T-helper 1 cell treated with Interleukin-12 subunit alpha and Interleukin-12 subunit beta and Interleukin-4 antibody, amounts not matched to agents 30 μg/mL and 1 μg/mL, for 36 hours (primary cell): ENCODE data around the gene NUP50.
A peak's percentile ranks its signal among the peaks of the same experiment; 100 is the strongest.

Experiments
- H3K27ac Mint-ChIP-seq: one replicate; pipeline ENCODE4 v1.8.0; 2021; ENCODE audit warnings: mild to moderate bottlenecking, mixed read lengths
- H3K27me3 Mint-ChIP-seq: one replicate; pipeline ENCODE4 v1.8.0; 2021; ENCODE audit warnings: low read depth, mixed read lengths
- H3K36me3 Mint-ChIP-seq: one replicate; pipeline ENCODE4 v1.8.0; 2021; ENCODE audit warnings: low read depth, mixed read lengths
- H3K4me1 Mint-ChIP-seq: one replicate; pipeline ENCODE4 v1.8.0; 2021; ENCODE audit warnings: low read depth, mixed read lengths
- H3K4me3 Mint-ChIP-seq: one replicate; pipeline ENCODE4 v1.8.0; 2021; ENCODE audit warnings: mild to moderate bottlenecking, moderate library complexity, mixed read lengths
- H3K9me3 Mint-ChIP-seq: one replicate; pipeline ENCODE4 v1.8.0; 2021; ENCODE audit warnings: mixed read lengths

The NUP50 gene, protein sequence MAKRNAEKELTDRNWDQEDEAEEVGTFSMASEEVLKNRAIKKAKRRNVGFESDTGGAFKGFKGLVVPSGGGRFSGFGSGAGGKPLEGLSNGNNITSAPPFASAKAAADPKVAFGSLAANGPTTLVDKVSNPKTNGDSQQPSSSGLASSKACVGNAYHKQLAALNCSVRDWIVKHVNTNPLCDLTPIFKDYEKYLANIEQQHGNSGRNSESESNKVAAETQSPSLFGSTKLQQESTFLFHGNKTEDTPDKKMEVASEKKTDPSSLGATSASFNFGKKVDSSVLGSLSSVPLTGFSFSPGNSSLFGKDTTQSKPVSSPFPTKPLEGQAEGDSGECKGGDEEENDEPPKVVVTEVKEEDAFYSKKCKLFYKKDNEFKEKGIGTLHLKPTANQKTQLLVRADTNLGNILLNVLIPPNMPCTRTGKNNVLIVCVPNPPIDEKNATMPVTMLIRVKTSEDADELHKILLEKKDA

DNA sequence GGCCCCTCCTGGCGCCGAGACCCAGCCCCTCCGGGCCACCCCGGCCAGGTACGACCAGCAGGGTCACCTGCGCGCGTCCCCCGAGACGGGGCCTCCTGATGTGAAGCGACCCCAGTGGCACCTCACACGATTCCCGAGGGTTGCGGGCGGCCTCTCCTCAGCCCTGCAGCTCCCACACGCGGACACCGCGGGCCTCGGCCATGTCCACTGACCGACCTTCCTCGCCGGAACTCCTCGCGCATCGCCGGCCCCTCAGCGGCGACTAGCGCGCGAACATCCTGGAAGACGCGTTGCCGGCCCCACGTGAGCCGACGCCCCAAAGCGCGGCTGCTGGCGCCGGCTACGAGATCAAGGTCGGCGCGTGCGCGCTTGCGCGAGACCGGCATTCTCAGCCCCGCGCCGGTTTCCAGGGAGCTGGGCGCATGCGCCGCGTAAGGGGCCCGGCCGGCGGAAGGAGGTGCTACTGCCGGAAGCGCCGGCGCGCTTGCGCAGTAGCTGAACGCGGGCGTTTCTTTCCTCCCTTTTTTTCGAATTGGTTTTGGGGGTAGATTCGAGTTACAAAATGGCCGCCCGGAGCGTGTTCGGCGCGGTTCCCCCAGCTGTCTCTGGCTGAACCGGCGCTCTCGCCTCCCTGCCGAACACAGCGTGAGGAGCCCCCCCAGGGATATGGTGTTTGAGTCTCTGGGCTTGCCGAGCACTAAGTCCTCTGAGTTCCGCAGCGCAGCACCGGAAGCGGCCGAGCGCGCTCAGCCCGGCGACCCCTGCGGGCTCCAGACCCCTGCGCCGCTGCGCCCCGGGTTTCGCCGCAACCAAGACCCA, at the start of gene NUP50:
NUP50 (plus strand) TSS at position 475 of the 819 bp plus-strand sequence. CDS start 4,253 bp downstream, outside the sequence.
- Mint-ChIP-seq H3K4me3 (peak within 1 kb of the TSS; percentile 99), H3K9me3 (no peaks in the 10 kb centered on the region), H3K4me1 (peaks cover 48% of the 10 kb centered on the region), H3K27me3 (no peaks in the 10 kb centered on the region), H3K27ac (peak within 1 kb of the TSS; percentile 95), H3K36me3 (peaks cover 29% of the 10 kb centered on the region)

GRCh38 chr22:45120440-45120839, 43.3 kb upstream of the NUP50 start:
- no peaks in the 10 kb centered on the region for H3K36me3 Mint-ChIP-seq

GRCh38 chr22:45120931-45121330, 42.8 kb upstream of the NUP50 start:
- Mint-ChIP-seq H3K36me3 (no peaks in the 10 kb centered on the region), H3K27me3 (peaks cover 9% of the 10 kb centered on the region), H3K4me3 (no peak overlapping the region), H3K9me3 (no peaks in the 10 kb centered on the region), H3K27ac (no peak overlapping the region), H3K4me1 (no peaks in the 10 kb centered on the region)

More at GRCh38 chr22:45120440-45120839, 43.3 kb upstream of the NUP50 start:
- Mint-ChIP-seq H3K4me3 (no peak overlapping the region), H3K4me1 (no peaks in the 10 kb centered on the region), H3K9me3 (no peaks in the 10 kb centered on the region), H3K27ac (no peak overlapping the region), H3K27me3 (peaks cover 9% of the 10 kb centered on the region)

DNA sequence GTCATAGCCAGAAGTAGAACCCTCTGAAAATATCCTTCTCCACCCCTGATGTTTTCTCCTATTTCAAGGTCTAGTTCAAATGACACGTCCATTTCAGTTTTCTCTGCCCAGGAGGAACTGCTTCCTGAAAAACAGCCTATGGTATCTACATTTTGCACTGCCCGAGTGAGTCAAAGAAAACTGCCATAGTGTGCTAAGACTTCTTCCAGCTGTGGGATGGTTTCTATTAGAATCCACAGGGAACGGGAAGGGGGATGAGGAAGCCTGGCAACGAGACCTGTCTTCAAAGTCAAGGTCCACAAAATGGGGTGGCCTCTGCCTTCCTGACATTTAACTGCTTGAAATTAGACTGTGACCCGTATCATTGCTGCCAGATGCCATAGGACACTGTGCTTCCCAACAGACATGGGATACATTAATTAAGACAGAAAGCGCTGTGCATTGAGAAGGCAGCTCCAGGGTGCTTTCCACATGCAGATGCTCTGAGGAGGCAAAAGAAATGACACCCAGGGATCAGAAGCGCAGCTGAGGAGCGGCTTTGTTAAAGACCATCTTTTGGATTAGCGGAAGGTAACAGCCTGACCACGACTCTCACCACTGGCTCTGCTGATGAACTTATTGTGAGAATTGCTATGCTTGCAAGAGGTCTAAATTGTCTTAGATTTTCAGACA, 39.4 kb upstream of the NUP50 start:
- Mint-ChIP-seq H3K9me3 (no peaks in the 10 kb centered on the region), H3K27ac (no peak overlapping the region), H3K4me1 (peaks cover 2% of the 10 kb centered on the region), H3K27me3 (peaks cover 12% of the 10 kb centered on the region), H3K36me3 (no peaks in the 10 kb centered on the region), H3K4me3 (no peak overlapping the region)

- Mint-ChIP-seq H3K27me3 (peaks cover 8% of the 10 kb centered on the region), H3K9me3 (no peaks in the 10 kb centered on the region), H3K27ac (no peak overlapping the region), H3K4me1 (peaks cover 9% of the 10 kb centered on the region), H3K4me3 (no peak overlapping the region), H3K36me3 (no peaks in the 10 kb centered on the region)
Measured at GRCh38 chr22:45125188-45125587, 38.5 kb upstream of the NUP50 start.

DNA sequence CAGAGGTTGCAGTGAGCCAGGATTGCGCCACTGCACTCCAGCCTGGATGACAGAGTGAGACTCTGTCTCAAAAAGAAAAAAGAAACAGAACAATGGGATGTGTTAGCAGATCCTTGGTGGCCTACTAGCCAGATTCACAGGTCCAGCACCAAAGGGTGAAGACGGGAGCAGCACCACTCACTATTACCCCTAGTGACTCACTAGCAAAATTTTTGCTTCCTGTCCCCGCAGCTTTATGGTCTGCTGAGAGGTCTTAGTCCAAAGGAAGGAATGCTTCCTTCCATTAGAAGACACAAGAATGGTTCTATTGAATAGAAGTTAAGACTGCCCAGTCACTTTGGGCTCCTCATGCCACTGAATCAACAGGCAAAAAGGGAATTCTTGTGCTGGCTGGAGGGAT, 35.9 kb upstream of the NUP50 start:
- Mint-ChIP-seq H3K4me1 (peaks cover 17% of the 10 kb centered on the region), H3K27ac (no peak overlapping the region), H3K9me3 (no peaks in the 10 kb centered on the region), H3K36me3 (peaks cover 7% of the 10 kb centered on the region), H3K27me3 (peaks cover 8% of the 10 kb centered on the region), H3K4me3 (no peak overlapping the region)

DNA sequence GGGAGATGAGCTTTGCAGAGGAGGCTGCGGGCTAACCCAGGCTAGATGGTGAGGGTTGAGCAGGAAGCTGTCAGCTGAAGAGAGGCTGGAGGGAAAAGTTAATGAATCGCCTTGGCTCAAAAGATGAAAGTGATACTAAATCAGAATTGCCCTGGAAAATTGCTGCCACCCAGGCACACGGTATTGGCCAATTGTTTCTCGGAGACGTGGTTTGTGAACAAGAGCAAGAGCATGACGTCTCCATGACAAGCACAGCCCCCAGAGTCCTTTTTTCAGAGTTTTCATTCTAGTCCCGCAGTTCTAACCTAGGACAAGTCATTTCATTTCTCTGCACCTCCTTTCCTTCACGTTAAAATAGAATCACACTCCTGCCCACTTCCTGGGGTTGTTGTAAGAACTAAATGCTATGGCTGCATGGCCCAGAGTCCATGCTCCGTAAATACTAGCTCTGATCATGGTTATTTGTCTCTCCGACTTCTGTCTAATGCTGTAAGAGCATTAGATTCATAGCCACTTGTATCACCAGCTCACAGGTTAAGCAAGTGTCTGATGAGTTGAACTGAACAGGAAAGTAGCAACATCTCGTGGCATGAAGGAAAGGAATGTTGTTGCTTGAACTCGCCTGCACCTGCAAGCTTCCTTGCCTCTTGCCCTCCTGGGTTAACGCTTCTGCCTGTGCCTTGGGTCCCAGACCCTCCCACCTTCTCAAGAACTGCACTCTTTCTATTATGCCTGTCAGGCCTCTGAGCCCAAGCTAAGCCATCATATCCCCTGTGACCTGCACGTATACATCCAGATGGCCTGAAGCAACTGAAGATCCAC, 33.8 kb upstream of the NUP50 start:
- H3K36me3 Mint-ChIP-seq = peaks cover 19% of the 10 kb centered on the region
- H3K4me3 Mint-ChIP-seq = peak overlapping the region; percentile 18

GRCh38 chr22:45130891-45131290, 32.8 kb upstream of the NUP50 start:
- Mint-ChIP-seq H3K9me3 (peaks cover 11% of the 10 kb centered on the region), H3K4me1 (peaks cover 19% of the 10 kb centered on the region), H3K27ac (peak overlapping the region; percentile 60), H3K36me3 (peaks cover 23% of the 10 kb centered on the region), H3K4me3 (peak overlapping the region; percentile 20), H3K27me3 (peaks cover 3% of the 10 kb centered on the region)

More for the DNA sequence above, 33.8 kb upstream of the NUP50 start:
- H3K9me3 Mint-ChIP-seq = peaks cover 9% of the 10 kb centered on the region
- H3K27ac Mint-ChIP-seq = peak overlapping the region; percentile 74
- peaks cover 17% of the 10 kb centered on the region for H3K4me1 Mint-ChIP-seq
- H3K27me3 Mint-ChIP-seq = peaks cover 3% of the 10 kb centered on the region

GRCh38 chr22:45131749-45132148, 32.0 kb upstream of the NUP50 start:
- no peak overlapping the region for H3K4me3 Mint-ChIP-seq
- H3K9me3 Mint-ChIP-seq = peaks cover 12% of the 10 kb centered on the region
- H3K36me3 Mint-ChIP-seq = peaks cover 23% of the 10 kb centered on the region
- peaks cover 25% of the 10 kb centered on the region for H3K4me1 Mint-ChIP-seq
- no peaks in the 10 kb centered on the region for H3K27me3 Mint-ChIP-seq
- no peak overlapping the region for H3K27ac Mint-ChIP-seq

DNA sequence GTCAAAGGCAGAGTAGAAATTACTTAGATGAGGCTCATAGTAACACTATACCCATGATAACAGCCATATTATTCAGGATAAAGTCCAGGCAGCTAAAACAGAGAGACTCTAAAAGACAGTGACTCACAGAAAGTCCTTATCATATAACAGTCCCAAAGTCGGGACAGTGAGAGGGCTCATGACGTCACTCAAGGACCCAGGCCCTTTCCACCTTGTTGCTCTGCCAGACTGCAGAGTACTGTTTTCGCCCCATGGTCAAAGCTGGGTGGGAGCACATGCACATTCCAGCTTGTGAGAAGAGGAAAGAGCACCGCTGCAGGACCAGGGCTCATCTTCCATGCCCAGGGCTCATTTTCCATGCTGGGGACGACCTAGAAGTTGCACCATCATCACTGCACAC, 29.4 kb upstream of the NUP50 start:
- Mint-ChIP-seq H3K4me3 (no peak overlapping the region), H3K27ac (no peak overlapping the region), H3K4me1 (peaks cover 24% of the 10 kb centered on the region), H3K36me3 (peaks cover 23% of the 10 kb centered on the region), H3K27me3 (no peaks in the 10 kb centered on the region), H3K9me3 (peaks cover 12% of the 10 kb centered on the region)

DNA sequence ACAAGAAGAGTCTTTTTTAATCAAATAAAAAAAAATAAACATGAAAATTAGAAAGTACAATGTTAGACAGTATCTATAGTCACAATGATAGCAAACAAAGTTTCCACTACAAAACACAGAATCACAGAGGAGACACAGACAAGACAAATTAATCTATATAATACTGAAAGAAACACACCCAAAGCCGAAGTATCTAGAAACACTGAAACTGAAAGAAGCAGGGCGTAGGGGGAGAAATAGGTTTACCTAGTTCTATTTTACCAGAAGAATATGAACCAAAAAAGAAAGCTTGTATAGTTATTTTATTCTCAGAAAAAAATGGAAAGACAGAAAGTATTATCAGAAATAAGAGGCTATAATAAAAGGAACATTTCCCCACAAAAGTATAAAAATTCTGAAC, 27.1 kb upstream of the NUP50 start:
- Mint-ChIP-seq H3K36me3 (peaks cover 22% of the 10 kb centered on the region), H3K27ac (no peak overlapping the region)

DNA sequence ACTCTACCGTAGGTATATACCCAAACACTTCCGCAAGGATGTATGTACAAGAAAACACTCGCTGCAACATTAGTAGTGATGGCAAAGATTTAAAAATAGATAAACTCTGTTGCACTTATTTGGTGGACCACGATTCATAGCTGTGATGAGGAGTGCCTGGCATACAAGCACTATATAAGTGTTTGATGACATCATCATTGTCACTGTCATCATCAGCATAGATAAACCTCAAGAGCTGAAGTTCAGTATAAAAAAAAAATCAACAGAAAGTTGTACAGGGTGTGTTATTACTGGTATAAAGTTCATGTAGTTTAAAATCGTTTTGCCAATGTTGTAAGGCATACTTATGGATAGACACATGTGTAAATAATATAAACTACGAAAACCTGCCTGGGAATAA, 24.0 kb upstream of the NUP50 start:
- H3K4me3 Mint-ChIP-seq = no peak overlapping the region
- no peak overlapping the region for H3K27ac Mint-ChIP-seq
- H3K27me3 Mint-ChIP-seq = no peaks in the 10 kb centered on the region
- peaks cover 4% of the 10 kb centered on the region for H3K9me3 Mint-ChIP-seq
- peaks cover 10% of the 10 kb centered on the region for H3K4me1 Mint-ChIP-seq
- peaks cover 10% of the 10 kb centered on the region for H3K36me3 Mint-ChIP-seq

More for the DNA sequence above, 27.1 kb upstream of the NUP50 start:
- Mint-ChIP-seq H3K4me1 (peaks cover 11% of the 10 kb centered on the region), H3K4me3 (no peak overlapping the region), H3K9me3 (peaks cover 12% of the 10 kb centered on the region), H3K27me3 (no peaks in the 10 kb centered on the region)

DNA sequence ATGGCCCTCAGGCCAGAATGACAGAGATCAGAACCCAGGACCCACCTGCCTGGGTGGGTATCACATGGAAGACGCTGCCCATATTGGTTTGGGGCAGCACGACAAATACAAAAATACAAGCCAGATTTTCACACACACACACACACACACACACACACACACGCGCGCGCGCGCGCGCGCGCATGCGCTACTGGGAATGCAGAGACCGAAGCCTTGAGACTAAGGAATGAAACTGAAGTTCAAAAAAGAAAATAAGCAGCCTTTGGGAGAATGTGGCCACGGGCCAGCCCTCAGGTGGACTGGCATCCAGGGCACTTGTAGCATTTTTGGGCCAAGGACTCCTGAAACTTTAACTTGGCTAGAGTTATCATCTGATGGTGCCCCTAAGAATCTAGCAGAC, 21.3 kb upstream of the NUP50 start:
- Mint-ChIP-seq H3K4me1 (peaks cover 1% of the 10 kb centered on the region), H3K27me3 (no peaks in the 10 kb centered on the region), H3K4me3 (no peak overlapping the region), H3K36me3 (peaks cover 5% of the 10 kb centered on the region), H3K9me3 (no peaks in the 10 kb centered on the region), H3K27ac (no peak overlapping the region)

- Mint-ChIP-seq H3K4me1 (peaks cover 1% of the 10 kb centered on the region), H3K27me3 (no peaks in the 10 kb centered on the region), H3K36me3 (peaks cover 7% of the 10 kb centered on the region), H3K9me3 (no peaks in the 10 kb centered on the region), H3K4me3 (no peak overlapping the region), H3K27ac (no peak overlapping the region)
Measured at GRCh38 chr22:45144916-45145315, 18.8 kb upstream of the NUP50 start.
